ENCODE data around the gene SIKE1.
"Not testable (repeated sequence)": the region's sequence is repeated elsewhere in the genome, so short reads cannot be mapped to it uniquely, and the experiment has no call there.

SIKE1 gene

GRCh38 chr1:114755006-114755931, 25.2 kb downstream of the SIKE1 start:
- DNase-seq = no peak

GRCh38 chr1:114753702-114754101, 26.8 kb downstream of the SIKE1 start:
- DNase-seq = not testable (repeated sequence)

DNA sequence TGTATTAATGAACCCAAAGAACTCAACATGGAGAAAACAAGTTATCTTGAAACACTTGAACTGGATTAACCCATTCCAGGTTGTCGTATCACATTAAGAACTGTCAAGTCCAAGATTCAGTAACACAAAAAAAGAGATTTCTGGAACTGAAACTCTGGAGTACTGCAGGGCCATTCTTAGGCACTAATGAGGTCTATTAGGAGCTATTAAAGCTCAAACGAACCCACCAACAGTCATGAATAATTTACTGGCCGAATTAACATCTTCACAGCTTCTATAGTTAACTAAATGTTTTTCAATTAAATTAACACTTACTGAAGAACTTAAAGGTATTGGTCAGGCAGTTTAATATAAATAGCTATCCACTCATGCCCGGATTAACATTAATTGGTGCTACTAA, 27.3 kb downstream of the SIKE1 start:
- DNase-seq = no peak

DNA sequence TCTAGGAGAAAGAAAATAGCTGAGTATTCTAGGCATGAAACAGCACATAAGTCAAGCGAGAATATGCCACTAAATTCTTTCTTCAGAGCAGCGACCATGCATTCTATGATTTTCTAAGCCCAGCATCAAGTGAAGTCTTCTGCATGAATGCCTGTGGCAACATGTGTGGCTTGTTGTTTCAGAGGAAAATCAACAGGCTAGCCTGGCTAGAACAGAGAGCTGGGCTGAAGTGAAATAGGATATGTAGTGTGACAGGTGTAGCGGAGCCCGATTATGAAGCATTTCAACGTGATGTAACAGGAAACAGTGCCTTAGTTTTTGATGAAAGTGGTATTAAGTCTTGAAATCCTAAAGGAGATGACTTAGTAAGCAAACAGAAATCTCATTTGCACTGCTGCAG, 29.7 kb downstream of the SIKE1 start:
- no peak for DNase-seq

DNA sequence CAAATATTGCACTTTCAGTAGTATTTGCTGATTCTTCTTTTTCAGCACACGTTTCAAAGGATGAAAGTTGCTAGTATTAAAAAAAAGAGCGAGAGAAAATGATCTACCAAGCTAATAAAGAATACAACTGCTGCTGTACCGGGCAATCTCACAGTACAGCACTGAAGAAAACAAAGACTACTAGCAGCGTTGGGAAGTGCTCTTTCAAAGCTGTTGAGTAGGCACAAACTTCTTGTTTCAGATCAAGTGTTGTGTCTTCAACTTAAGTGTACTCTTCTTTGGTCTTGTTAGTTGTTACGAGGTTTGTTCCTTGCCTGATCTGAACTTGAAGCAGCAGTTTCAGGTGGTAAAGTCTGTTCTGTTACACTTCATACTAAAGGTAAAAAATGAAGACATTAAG, 30.6 kb downstream of the SIKE1 start:
- no peak for DNase-seq

DNA sequence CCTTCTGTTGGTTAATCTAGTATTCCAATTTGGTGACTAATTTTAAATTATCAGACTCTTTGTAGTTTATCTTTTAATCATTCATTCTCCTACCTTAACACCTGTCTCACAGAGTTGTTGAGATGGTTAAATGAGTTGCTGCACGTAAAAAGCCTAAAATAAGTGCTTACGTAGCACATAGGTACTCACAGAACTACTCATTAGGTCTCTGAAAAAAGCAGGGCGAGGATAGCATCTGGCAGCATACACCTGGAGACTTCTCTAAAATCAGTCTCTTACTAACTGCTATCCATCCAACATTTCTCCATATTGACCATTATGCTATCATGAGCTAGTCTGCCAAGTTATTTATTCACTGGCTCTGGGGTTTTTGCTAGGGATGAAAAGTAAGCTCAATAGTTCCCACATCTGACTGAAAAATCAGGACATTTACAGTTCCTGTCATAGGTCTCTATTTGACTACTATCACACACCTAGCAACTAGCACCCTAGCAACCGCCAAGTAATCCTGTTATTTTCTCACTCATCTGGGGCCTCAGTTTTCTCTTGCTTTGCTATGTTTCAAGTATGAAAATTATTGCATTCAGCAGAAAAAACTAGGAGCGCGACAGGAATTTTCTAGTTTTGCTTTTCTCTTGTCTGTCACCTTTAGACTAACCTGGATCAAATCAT, 33.9 kb downstream of the SIKE1 start:
- no peak for DNase-seq

DNA sequence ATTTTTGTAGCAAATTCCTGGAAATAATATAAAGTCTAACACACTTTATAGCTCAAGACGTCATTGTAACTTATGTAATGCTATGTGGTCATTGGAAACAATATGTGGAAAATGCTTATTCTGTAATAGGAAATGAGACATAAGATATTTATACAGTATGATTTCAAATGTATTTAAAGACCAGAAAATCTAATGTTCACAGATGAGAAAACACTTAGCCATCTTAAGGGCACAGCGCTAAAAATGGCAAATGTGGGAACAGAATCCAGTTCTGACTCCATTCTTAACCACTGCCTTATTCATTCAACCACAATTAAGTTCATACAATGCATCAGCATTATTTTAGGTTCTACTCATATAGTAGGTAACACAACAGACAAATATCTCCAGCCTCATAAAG, 35.2 kb downstream of the SIKE1 start:
- no peak for DNase-seq

- DNase-seq = no peak
Measured at GRCh38 chr1:114741963-114742746, 38.3 kb downstream of the SIKE1 start.

- no peak for DNase-seq
Measured at GRCh38 chr1:114740331-114740730, 40.2 kb downstream of the SIKE1 start.

- no peak for DNase-seq
Measured at GRCh38 chr1:114737314-114737849, 43.1 kb downstream of the SIKE1 start.

DNA sequence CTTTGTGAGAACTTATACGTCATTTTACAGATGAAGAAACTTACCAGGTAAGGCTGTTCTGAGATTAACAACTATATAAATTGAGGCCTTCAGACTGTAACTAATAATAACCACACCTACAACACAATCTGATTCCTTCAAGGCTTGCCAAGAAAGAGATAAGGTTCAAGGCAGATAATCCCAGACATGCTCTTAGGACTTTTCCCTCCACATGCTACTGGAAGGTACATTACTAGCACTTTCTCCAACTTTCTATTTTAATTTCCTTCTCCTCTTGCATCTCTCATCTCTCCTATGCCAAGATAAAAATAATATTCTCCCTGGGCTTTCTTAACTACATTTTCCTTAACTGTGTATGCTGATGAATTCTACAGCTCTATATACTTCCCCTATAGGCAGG, 45.0 kb downstream of the SIKE1 start:
- no peak for DNase-seq

DNA sequence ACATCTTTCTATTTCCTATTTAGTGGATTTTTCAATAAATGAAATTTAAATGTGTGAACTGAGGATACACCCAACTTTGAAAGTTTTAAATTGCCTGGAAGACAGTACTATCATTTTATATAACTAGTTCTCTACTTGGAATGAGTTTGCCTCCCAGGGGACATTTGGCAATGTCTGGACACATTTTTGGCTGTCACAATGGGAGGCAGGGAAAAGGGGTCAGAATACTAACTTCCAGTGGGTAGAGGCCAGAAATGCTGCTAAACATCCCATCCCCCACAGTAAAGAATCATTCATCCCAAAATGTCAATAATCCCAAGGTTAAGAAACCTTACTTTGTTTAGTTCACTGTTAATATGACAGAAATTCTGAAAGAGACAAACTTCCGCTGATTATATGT, 50.7 kb downstream of the SIKE1 start:
- no peak for DNase-seq

GRCh38 chr1:114728553-114728952, 51.9 kb downstream of the SIKE1 start:
- no peak for DNase-seq

DNA sequence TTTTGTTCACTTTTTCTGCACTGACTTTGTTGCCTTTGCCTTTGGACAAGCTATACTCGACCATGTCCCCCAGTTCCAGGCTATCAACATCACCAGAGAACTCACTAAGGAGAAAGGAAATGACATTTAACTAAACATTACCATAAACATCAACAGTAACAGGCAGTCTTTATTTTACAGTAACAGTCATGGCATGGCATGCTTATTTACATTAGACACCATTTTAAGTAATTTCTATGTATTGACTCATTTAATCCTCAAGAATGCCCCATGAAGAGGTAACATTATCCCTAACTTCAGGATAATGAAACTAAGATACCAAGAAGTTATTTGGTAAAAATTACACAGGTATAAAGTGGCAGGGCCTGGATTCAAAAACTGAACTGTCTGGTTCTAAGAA, 55.3 kb downstream of the SIKE1 start:
- DNase-seq = no peak

GRCh38 chr1:114723915-114724314, 56.6 kb downstream of the SIKE1 start:
- no peak for DNase-seq

DNA sequence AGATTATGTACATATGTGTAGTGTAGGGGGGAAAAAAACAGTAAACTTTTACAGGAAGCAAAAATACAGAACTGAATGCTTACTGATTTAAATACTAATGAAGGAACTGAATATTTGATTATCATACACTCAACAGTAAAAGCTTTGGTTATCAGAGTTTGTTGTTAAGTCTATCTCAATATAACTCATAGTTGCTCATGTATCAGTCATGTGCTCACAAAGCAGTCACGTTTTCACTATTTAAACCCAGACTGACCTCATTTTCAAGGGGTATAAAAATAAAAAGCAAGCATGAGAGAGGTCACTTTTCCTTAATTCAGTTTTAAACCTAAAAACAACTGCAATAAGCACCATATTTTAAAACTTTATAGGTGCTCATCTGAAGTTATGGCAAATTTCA, 57.0 kb downstream of the SIKE1 start:
- no peak for DNase-seq

- DNase-seq = no peak
Measured at GRCh38 chr1:114720492-114720891, 60.0 kb downstream of the SIKE1 start.
